Liver (tissue), 9 donors: ENCODE results near the gene OTUB1. TPM values are rescaled to one million over a fixed set of nuclear protein-coding genes. Genes with fewer than 3 reads are reported as not detected.

Source experiments
- DNase-seq: peaks from one replicate; pipeline ENCODE4 v3.0.0-alpha.2; 2017; ENCODE audit warnings: low spot score
- H3K27ac ChIP-seq, 2 donors: one replicate each; pipeline ENCODE4 v1.7.0; 2013; ENCODE audit warnings: inconsistent platforms in 2 of 2, low read length in 2 of 2, control low read depth in 1 of 2, low read depth in 1 of 2, mild to moderate bottlenecking in 1 of 2
- H3K27me3 ChIP-seq, 4 donors: one replicate each; pipeline versions ENCODE4 v1.6.1 to v1.7.0; 2013; ENCODE audit warnings: low read length in 3 of 4, inconsistent platforms in 1 of 4, mild to moderate bottlenecking in 1 of 4, moderate library complexity in 1 of 4; ENCODE audit not compliant: control insufficient read depth in 4 of 4, insufficient read depth in 4 of 4
- H3K36me3 ChIP-seq, 4 donors: one replicate each; pipeline versions ENCODE4 v1.6.1 to v1.7.0; 2013; ENCODE audit warnings: low read length in 3 of 4, mild to moderate bottlenecking in 3 of 4, low read depth in 1 of 4, moderate library complexity in 1 of 4; ENCODE audit not compliant: control insufficient read depth in 4 of 4, insufficient read depth in 3 of 4
- H3K4me1 ChIP-seq, 4 donors: one replicate each; pipeline versions ENCODE4 v1.6.1 to v1.7.0; 2013; ENCODE audit warnings: low read length in 3 of 4, mild to moderate bottlenecking in 3 of 4, moderate library complexity in 1 of 4; ENCODE audit not compliant: control insufficient read depth in 4 of 4, insufficient read depth in 4 of 4
- H3K4me3 ChIP-seq, 3 donors: one replicate each; pipeline versions ENCODE4 v1.6.1 to v1.7.0; 2013; ENCODE audit warnings: low read length in 3 of 3, control low read depth in 1 of 3, low read depth in 1 of 3, mild to moderate bottlenecking in 1 of 3
- H3K9ac ChIP-seq, 2 donors: one replicate each; pipeline ENCODE4 v1.7.0; 2013; ENCODE audit warnings: low read length in 2 of 2, mild to moderate bottlenecking in 2 of 2, moderate library complexity in 2 of 2, control low read depth in 1 of 2, low read depth in 1 of 2
- H3K9me3 ChIP-seq, 4 donors: one replicate each; pipeline versions ENCODE4 v1.6.1 to v1.7.0; 2013; ENCODE audit warnings: low read length in 3 of 4; ENCODE audit not compliant: control insufficient read depth in 4 of 4
- ATF3 ChIP-seq: IDR thresholded peaks from 2 replicates; pipeline ENCODE4 v1.6.1; 2016; ENCODE audit warnings: antibody characterized with exemption
- EGR1 ChIP-seq, 2 donors: IDR thresholded peaks; 2 replicates each; pipeline ENCODE4 v1.6.1; 2016 to 2018; ENCODE audit warnings: antibody characterized with exemption in 2 of 2, low read depth in 2 of 2
- FOXA1 ChIP-seq: IDR thresholded peaks from 2 replicates; pipeline ENCODE4 v1.6.1; 2016; ENCODE audit warnings: antibody characterized with exemption
- FOXA2 ChIP-seq: IDR thresholded peaks from 2 replicates; pipeline ENCODE4 v1.6.1; 2016; ENCODE audit warnings: antibody characterized with exemption
- GABPA ChIP-seq, 2 donors: IDR thresholded peaks in 1 of 2; conservative IDR thresholded peaks in 1 of 2; 2 replicates each; pipeline ENCODE4 v1.6.1; 2016; ENCODE audit warnings: antibody characterized with exemption in 2 of 2, mild to moderate bottlenecking in 1 of 2, moderate library complexity in 1 of 2
- HNF4A ChIP-seq, 2 donors: conservative IDR thresholded peaks; 2 replicates each; pipeline ENCODE4 v1.6.1; 2016; ENCODE audit warnings: antibody characterized with exemption in 2 of 2, mild to moderate bottlenecking in 2 of 2
- HNF4G ChIP-seq: IDR thresholded peaks from 2 replicates; pipeline ENCODE4 v1.6.1; 2016; ENCODE audit warnings: antibody characterized with exemption
- NR2F2 ChIP-seq: IDR thresholded peaks from 2 replicates; pipeline ENCODE4 v1.6.1; 2016; ENCODE audit warnings: antibody characterized with exemption
- RAD21 ChIP-seq, 2 donors: IDR thresholded peaks; 2 replicates each; pipeline ENCODE4 v1.6.1; 2016; ENCODE audit warnings: antibody characterized with exemption in 2 of 2, mild to moderate bottlenecking in 2 of 2
- REST ChIP-seq: IDR thresholded peaks from 2 replicates; pipeline ENCODE4 v1.6.1; 2016; ENCODE audit warnings: antibody characterized with exemption, mild to moderate bottlenecking
- RXRA ChIP-seq, 2 donors: IDR thresholded peaks; 2 replicates each; pipeline ENCODE4 v1.6.1; 2017 to 2018; ENCODE audit warnings: antibody characterized with exemption in 2 of 2, mild to moderate bottlenecking in 1 of 2
- TAF1 ChIP-seq: conservative IDR thresholded peaks from 2 replicates; pipeline ENCODE4 v1.6.1; 2016; ENCODE audit warnings: antibody characterized with exemption, mild to moderate bottlenecking
- YY1 ChIP-seq: IDR thresholded peaks from 2 replicates; pipeline ENCODE4 v1.6.1; 2016; ENCODE audit warnings: antibody characterized with exemption, mild to moderate bottlenecking
- ZBTB33 ChIP-seq: IDR thresholded peaks from 2 replicates; pipeline ENCODE4 v1.6.1; 2016; ENCODE audit warnings: antibody characterized with exemption
- WGBS: extraction: QIAGEN DNeasy Blood & Tissue Kit; methylation state at CpG from one replicate; pipeline ENCODE4 v1.1.7; 2013; 5-methylcytosine and 5-hydroxymethylcytosine counted together
- polyA plus RNA-seq, 2 donors: library from polyadenylated mRNA; stranded (reverse) in 1 of 2; unstranded in 1 of 2; fragments of 200-250 nt in 1 of 2; fragments of >200 nt in 1 of 2; fragmentation: Nextera tagmentation in 1 of 2; extraction: Ambion mirVana in 1 of 2; gene quantifications; one replicate each; pipeline versions ENCODE4 v1.2.1 to v1.2.3, GENCODE V29; 2013 to 2015
- total RNA-seq, 2 donors: library from RNA; depleted of rRNA; stranded (reverse); fragments of >200 nt; gene quantifications; one replicate each; pipeline ENCODE4 v1.2.3, GENCODE V29; 2014
- TF ChIP-seq, protein P1 (sequence below): fragments of 150-350 bp; IDR thresholded peaks from 2 replicates; pipeline ENCODE4 v1.5.1; 2017; ENCODE audit warnings: improper control_type of control experiment, low read depth, low read length; ENCODE audit not compliant: missing input control
- donor health status: healthy.
- donor health status: healthy.
- donor health status: healthy.
- donor health status: healthy.
- donor health status: healthy.

The OTUB1 gene
- total and polyA plus RNA-seq, 4 donors, result 18.8 to 44.6 (median 28.5) TPM

DNA sequence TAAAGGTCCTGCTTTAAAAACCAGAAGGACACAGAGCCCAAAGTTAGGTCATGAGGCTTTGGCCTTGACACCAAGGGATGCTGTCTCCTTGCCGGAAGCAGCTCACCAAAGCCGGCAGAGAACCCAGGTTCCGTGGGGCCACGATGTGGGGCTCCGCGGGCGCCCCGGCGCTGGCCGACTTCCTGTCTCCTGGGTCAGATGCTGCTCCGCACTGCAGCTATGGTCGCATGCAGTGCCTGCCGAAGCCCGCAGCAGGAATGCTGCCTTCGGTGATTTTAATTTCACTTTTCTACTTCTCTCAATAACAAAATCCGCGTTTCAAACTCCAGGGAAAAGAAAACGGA lies 454 bp upstream of the OTUB1 start:
- WGBS, result 11% methylated on average over 18 of the region's 18 CpGs
- DNase-seq, result no peak
- Histone ChIP-seq H3K27ac (peak overlapping the region; percentile 13 to 72), H3K4me1 (peaks cover 10 to 23% (median 17%) of the 10 kb centered on the region in 4 donors), H3K36me3 (peaks cover 0 to 7% (median 3%) of the 10 kb centered on the region in 4 donors), H3K27me3 (no peaks in the 10 kb centered on the region), H3K4me3 (peak overlapping the region; percentile 65 to 99 (median 94)), H3K9me3 (no peaks in the 10 kb centered on the region), H3K9ac (peak overlapping the region; percentile 25 to 54)
- TF ChIP-seq TAF1, result no peak
- no peak for TF ChIP-seq YY1
- no peak for TF ChIP-seq RAD21 (IDR thresholded peaks at IDR 0.05)
- no peak for TF ChIP-seq HNF4G
- no peak for TF ChIP-seq NR2F2
- TF ChIP-seq REST, result no peak
- TF ChIP-seq ZBTB33, result no peak
- no peak for TF ChIP-seq ATF3

DNA sequence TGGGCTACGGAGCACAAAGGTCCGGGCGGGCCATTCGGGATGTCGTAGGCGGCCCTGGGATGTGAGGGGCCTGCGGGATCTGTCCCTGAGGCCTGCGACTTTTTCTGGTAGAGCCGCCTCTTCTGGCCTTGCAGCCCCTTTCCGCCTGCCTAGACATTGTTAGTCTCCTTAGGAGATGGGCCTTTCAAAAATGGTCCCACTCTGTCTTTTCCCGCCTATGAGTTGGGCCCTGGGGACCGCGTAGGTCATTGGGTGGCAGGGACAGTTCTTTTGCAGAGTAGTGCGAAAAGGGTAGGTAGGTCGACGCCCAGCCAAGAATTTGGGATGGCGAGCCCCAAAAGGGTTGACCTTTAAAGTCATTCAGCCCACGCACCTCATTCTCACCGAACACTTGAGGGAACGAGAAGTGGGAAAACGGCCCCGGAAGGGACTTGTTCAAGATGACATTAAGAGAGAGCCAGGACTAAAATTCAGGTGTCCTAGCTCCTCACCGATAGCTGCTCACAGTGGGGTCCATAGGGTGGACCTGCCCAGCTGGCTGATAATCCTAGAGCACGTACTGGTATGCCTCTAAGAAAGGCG lies 785 bp downstream of the OTUB1 start:
- Histone ChIP-seq H3K4me1 (peaks cover 10 to 23% (median 17%) of the 10 kb centered on the region in 4 donors), H3K36me3 (peaks cover 0 to 11% (median 6%) of the 10 kb centered on the region in 4 donors), H3K9me3 (no peaks in the 10 kb centered on the region), H3K27me3 (no peaks in the 10 kb centered on the region), H3K9ac (peak overlapping the region in 1 of 2 donors; percentile 45), H3K4me3 (peak overlapping the region; percentile 65 to 99 (median 94)), H3K27ac (peak overlapping the region in 1 of 2 donors; percentile 72)
- TF ChIP-seq, protein P1, sequence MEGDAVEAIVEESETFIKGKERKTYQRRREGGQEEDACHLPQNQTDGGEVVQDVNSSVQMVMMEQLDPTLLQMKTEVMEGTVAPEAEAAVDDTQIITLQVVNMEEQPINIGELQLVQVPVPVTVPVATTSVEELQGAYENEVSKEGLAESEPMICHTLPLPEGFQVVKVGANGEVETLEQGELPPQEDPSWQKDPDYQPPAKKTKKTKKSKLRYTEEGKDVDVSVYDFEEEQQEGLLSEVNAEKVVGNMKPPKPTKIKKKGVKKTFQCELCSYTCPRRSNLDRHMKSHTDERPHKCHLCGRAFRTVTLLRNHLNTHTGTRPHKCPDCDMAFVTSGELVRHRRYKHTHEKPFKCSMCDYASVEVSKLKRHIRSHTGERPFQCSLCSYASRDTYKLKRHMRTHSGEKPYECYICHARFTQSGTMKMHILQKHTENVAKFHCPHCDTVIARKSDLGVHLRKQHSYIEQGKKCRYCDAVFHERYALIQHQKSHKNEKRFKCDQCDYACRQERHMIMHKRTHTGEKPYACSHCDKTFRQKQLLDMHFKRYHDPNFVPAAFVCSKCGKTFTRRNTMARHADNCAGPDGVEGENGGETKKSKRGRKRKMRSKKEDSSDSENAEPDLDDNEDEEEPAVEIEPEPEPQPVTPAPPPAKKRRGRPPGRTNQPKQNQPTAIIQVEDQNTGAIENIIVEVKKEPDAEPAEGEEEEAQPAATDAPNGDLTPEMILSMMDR, result no peak
- TF ChIP-seq GABPA (IDR thresholded peaks at IDR 0.05 in 1 of 2, conservative IDR thresholded peaks at IDR 0.05 in 1 of 2) (no peak), ATF3 (no peak), FOXA1 (no peak), ZBTB33 (no peak), EGR1 (IDR thresholded peaks at IDR 0.05; ENCODE audit: low read depth in 2 of 2) (no peak), HNF4G (no peak), HNF4A (conservative IDR thresholded peaks at IDR 0.05) (no peak), TAF1 (no peak), YY1 (no peak), RAD21 (IDR thresholded peaks at IDR 0.05) (no peak), FOXA2 (no peak), REST (no peak), NR2F2 (no peak), RXRA (IDR thresholded peaks at IDR 0.05) (no peak)
- DNase-seq, result no peak
- WGBS, result 47% methylated on average over 25 of the region's 25 CpGs
